Measurements from ENCODE around the gene ABHD10.

ABHD10 gene

GRCh38 chr3:111965484-111965883 is 13.3 kb upstream of the ABHD10 start:
- DNase-seq (ENCODE audit: low read depth) = no peak

GRCh38 chr3:111967068-111967467 is 11.8 kb upstream of the ABHD10 start:
- DNase-seq (ENCODE audit: low read depth) = no peak

GRCh38 chr3:111967651-111968274 is 11.1 kb upstream of the ABHD10 start:
- peak; percentile 42 for DNase-seq (ENCODE audit: low read depth)

- DNase-seq (ENCODE audit: low read depth) = no peak
Observed at GRCh38 chr3:111968319-111969054, 10.3 kb upstream of the ABHD10 start.

- no peak for DNase-seq (ENCODE audit: low read depth)
Observed at GRCh38 chr3:111970376-111970775, 8.4 kb upstream of the ABHD10 start.

DNA sequence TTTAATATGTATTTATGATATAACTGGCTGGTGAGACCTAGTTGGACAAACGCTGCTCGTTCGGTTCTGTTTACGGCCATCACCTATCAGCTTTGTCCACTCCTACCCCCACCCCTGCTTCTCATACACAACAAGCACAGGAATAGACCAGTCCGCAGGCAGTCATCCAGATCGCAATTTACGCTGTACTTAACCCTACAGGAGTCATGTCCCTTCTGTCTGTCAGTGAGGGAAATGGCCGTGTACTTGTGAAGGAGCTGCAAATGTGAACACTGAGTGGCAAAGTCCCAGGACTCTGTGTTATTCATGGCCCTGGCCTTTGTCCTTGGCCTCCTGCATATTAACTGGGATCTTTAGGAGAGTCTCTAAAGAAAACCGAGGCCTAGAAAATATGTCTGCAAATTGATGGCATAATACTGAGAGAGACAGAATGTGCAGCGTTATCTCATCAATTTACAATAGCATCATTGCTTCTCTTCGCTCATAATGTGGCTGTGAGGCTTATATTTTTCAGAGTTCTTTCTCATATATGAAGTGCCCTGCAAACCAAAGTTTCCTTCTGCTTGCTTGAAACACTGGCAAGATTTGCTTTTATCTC is 7.2 kb upstream of the ABHD10 start:
- DNase-seq (ENCODE audit: low read depth) = no peak

DNA sequence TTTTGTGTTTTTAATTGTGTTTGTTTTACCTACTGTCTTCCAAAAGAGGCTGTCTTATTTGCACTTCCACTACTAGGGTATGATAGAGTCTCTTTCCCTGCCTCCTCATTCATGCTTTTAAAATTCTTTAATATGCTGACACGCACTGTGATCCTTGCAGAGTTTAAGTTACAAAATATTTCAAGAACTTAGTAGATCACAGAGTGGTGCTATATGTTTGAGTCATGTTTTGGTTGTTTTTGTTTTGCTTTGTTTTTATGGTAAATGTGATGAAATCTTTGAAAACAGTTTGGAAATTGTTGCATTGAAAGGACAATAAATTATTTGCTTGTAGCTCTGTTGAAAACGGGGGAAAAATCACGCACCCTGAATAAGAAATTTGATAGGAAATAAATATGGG is 5.9 kb upstream of the ABHD10 start:
- DNase-seq (ENCODE audit: low read depth) = no peak

DNA sequence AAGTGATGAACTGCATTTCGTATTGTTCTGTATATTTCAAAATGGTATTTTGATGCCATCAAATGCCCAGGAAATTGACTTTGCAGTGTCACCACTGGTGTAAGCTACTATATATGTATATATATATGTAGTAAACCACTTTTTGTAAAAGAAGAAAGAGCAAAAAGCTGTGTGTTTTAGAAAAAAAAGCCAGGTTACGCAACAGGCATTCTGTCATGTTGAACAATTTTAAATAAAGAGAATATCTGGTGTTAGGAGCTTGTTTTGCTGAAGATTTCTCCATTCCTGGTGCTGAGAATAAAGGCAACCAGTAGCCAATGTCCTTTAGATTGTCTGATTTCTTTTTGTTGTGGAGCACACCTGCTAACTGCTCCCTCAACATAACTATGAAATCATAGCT is 3.7 kb upstream of the ABHD10 start:
- DNase-seq (ENCODE audit: low read depth) = no peak

- no peak for DNase-seq (ENCODE audit: low read depth)
Observed at GRCh38 chr3:111976254-111976653, 2.6 kb upstream of the ABHD10 start.

- no peak for DNase-seq (ENCODE audit: low read depth)
Observed at GRCh38 chr3:111979434-111980038, 710 bp downstream of the ABHD10 start.

GRCh38 chr3:111980716-111981456 is 2.1 kb downstream of the ABHD10 start:
- no peak for DNase-seq (ENCODE audit: low read depth)

DNA sequence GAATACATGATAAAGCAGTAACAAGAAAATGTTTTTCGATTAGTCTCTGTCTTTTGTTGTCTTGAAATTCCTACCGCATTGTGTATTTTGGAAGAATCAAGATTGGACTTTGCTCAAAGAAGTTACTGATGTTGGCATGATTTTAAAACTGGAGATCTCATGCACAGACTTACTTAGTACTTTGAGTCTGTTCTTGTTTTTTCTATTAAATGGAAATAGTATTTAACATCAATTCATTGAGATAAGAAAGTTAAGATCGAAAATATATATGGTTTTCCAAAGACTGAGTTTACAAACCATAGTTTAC is 2.6 kb downstream of the ABHD10 start:
- no peak for DNase-seq (ENCODE audit: low read depth)

DNA sequence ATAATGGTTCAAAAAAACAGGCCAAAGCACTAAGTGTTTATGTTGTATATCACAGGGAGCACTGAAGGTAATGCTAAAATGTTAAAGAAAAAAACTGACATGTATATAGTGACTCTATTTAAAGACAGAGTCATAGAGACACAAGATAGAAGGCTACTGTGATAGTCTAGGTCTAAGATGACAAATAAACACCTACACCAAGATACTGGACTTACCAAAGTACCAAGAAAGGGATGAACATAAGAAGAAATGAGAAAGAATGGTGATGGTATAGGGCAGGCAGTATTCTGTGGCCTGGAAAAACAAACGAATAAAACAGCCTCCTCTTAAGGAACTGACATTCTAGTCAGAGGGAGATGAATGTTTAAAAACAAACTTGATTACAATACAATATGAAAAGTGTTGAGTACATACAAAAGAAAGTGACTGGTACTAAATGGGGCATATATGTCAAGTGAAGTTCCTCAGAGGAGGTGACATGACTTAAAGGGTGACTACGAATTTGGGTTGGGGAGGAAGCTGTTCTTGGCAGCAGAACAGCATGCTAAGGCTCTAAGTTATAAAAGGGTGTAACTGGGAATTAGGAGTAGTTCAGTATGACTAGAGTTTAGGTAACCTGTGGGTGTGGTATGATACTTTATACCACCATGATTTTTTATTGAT is 5.9 kb downstream of the ABHD10 start:
- DNase-seq (ENCODE audit: low read depth) = no peak

DNA sequence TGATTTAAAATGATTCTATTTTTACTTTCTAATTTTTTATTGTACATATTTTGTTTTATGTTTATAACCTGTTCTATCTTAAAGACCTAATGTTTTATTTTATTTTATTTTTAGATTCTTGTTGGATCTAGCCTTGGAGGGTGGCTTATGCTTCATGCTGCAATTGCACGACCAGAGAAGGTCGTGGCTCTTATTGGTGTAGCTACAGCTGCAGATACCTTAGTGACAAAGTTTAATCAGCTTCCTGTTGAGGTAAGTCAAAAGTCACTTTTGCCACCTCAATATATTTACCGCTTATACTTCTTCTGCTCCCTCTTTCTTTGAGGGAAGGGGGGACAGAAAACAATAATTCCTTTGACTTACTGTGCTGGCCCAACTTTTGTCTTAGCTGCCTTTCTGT is 8.0 kb downstream of the ABHD10 start:
- DNase-seq (ENCODE audit: low read depth) = no peak

GRCh38 chr3:111989061-111989678 is 10.3 kb downstream of the ABHD10 start:
- no peak for DNase-seq (ENCODE audit: low read depth)

GRCh38 chr3:111993038-111993437 is 14.2 kb downstream of the ABHD10 start:
- no peak for DNase-seq (ENCODE audit: low read depth)

DNA sequence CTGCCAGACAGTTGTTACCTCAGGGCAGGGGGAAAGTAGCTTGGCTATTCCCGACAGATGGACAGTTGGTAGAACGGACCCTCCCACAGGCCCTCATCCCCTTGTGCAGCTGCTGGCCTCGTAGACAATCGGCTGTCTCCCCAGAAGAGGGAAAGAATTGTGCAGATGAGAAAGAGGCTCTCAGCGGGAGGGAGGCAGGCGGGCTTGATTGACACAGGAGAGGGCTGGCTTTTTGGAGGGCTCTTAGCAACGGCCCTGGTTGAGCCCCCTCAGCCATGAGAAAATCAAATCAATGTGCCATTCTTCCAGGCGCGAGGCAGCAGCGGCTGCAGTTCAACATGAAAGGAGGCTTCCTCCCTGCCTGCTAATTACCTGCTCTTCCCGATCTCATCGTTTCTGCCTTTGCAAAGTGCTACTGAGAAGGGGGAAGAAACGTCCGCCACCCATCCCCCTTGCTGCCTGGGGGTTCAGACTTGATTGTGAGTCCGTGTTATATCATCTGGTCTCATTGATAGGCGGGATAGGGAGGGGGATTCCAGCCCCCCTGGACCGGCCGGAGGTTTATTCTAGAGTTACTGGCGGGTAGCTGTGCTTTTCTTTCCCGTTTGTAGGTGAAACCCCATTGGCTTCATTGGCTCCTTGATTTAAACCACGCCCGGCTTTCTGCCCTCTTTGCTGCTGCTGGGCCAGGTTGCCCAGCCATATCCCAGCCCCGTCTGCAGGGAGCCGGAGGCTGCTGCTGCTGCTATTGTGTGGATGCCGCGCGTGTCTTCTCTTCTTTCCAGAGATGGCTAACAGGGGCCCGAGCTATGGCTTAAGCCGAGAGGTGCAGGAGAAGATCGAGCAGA is 20.0 kb downstream of the ABHD10 start, which contains the start of gene TAGLN3:
Gene TAGLN3 (plus strand): TSS at position 287 of the 848 bp plus-strand sequence. CDS start 501 bp downstream, at position 788.
- DNase-seq (ENCODE audit: low read depth) = no peak

- DNase-seq (ENCODE audit: low read depth) = no peak
Observed at GRCh38 chr3:111999484-112000324, 20.9 kb downstream of the ABHD10 start.

DNA sequence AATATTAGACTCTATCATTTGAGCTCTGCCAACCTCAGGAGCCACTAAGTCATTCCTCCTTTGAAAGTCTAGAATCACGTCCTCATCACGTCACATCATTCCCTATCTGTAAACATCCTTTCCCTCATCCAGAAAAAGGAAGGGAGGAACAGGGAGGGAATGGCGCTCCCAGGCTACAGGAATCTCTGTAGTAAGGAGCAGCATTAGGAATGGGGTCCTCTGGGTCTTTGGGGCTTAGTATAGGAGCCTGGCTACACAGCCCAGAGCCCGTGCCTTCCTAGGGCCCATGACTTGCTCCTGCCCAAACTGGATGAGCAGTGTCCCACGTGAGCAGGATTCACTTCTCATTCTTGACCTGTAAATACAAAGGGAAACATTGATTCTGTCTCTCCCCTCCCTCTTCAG is 21.5 kb downstream of the ABHD10 start:
- no peak for DNase-seq (ENCODE audit: low read depth)

DNA sequence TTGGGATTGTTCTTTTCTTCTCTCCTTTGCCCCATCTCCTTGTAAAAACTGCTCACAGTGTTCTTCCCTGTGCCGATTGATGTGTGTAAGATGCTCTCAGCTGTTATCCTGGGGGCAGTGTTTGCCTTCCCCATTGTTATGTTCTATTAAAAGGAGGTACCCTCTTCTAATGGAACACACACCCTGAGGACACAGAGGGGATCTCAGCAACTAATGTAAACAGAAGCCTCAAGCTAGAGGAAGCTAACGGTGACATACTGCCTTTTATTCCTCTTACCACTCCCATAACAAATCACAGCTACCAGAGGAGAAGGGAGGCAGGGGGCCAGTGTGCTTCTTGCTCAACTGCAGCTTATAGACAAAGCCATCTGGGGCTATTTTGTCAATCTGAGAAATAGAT is 22.1 kb downstream of the ABHD10 start:
- DNase-seq (ENCODE audit: low read depth) = no peak

Measured in CMK (cell line).